Gastroesophageal sphincter (tissue), 4 donors: Measurements from ENCODE around the gene DLG4. TPM values are rescaled to one million over a fixed set of nuclear protein-coding genes. Genes with fewer than 3 reads are reported as not detected.

Experiments used
- ATAC-seq: fragments of 150-250 bp; one replicate; pipeline ENCODE4 v1.9.1; 2016; ENCODE audit warnings: mild to moderate bottlenecking, moderate library complexity
- H3K27ac ChIP-seq, 4 donors: fragments of 200-600 bp; sonication (generic) in 3 of 4; 1 replicate in 3 of 4; 2 replicates in 1 of 4; pipeline ENCODE4 v1.5.1; 2016 to 2019
- H3K27me3 ChIP-seq: fragments of 200-600 bp; sonication (generic); one replicate; pipeline ENCODE4 v1.5.1; 2019
- H3K36me3 ChIP-seq, 2 donors: fragments of 200-600 bp; sonication (generic); one replicate each; pipeline ENCODE4 v1.5.1; 2019; ENCODE audit warnings: control low read depth in 1 of 2
- H3K4me1 ChIP-seq, 3 donors: fragments of 200-600 bp; sonication (generic); 1 replicate in 2 of 3; 2 replicates in 1 of 3; pipeline ENCODE4 v1.5.1; 2016 to 2019; ENCODE audit warnings: control low read depth in 2 of 3
- H3K4me3 ChIP-seq, 2 donors: fragments of 200-600 bp; sonication (generic); one replicate each; pipeline ENCODE4 v1.5.1; 2019; ENCODE audit warnings: mild to moderate bottlenecking in 1 of 2, moderate library complexity in 1 of 2
- H3K9me3 ChIP-seq, 3 donors: fragments of 200-600 bp; sonication (generic); one replicate each; pipeline ENCODE4 v1.5.1; 2017 to 2019; ENCODE audit warnings: control low read depth in 2 of 3
- CTCF ChIP-seq, 4 experiments: fragments of 200-600 bp in 2 of 4; fragments of 450-650 bp in 2 of 4; sonication (generic) in 1 of 4; IDR thresholded peaks; one replicate each; pipeline ENCODE4 v1.5.1; 2017 to 2019; ENCODE audit warnings: antibody characterized with exemption in 4 of 4, mild to moderate bottlenecking in 2 of 4, moderate library complexity in 2 of 4
- EP300 ChIP-seq: sonication (generic); formaldehyde crosslinking; IDR thresholded peaks from one replicate; pipeline ENCODE4 v1.6.1; 2017; ENCODE audit warnings: antibody characterized with exemption, mild to moderate bottlenecking
- POLR2A ChIP-seq, 2 donors: fragments of 450-650 bp; IDR thresholded peaks; one replicate each; pipeline ENCODE4 v1.6.1; 2017; ENCODE audit warnings: antibody characterized with exemption in 2 of 2, mild to moderate bottlenecking in 2 of 2, moderate library complexity in 1 of 2
- POLR2AphosphoS5 ChIP-seq: sonication (generic); formaldehyde crosslinking; IDR thresholded peaks from one replicate; pipeline ENCODE4 v1.6.1; 2017; ENCODE audit warnings: antibody characterized with exemption
- WGBS, 2 donors: methylation state at CpG; one replicate each; pipeline ENCODE4 v1.1.5; 2018; ENCODE audit warnings: low coverage in 1 of 2; 5-methylcytosine and 5-hydroxymethylcytosine counted together
- total RNA-seq, 4 donors: library from RNA; depleted of rRNA; stranded (reverse); fragments of >200 nt; gene quantifications; one replicate each; pipeline ENCODE4 v1.1.0, GENCODE V29; 2016

The DLG4 gene
- total RNA-seq, 4 donors from 2014 or later: 14.1 to 21.7 (median 16.5) TPM

- Histone ChIP-seq H3K9me3 (no peaks in the 10 kb centered on the region), H3K27me3 (peaks cover 43% of the 10 kb centered on the region), H3K36me3 (no peaks in the 10 kb centered on the region), H3K4me3 (no peak overlapping the region), H3K27ac (no peak overlapping the region), H3K4me1 (no peaks in the 10 kb centered on the region)
- ATAC-seq: no peak
- no peak for TF ChIP-seq POLR2A (IDR thresholded peaks at IDR 0.05)
- no peak for TF ChIP-seq CTCF (IDR thresholded peaks at IDR 0.05)
- no peak for TF ChIP-seq EP300
- TF ChIP-seq POLR2AphosphoS5: no peak
- 14 to 15% methylated on average over 3 to 5 of the region's 6 CpGs for WGBS, 2 donors
These were observed 73.5 kb downstream of the DLG4 start for GRCh38 chr17:7146115-7146514.

GRCh38 chr17:7144213-7144612 lies 75.4 kb downstream of the DLG4 start:
- Histone ChIP-seq H3K27me3 (peaks cover 57% of the 10 kb centered on the region), H3K9me3 (no peaks in the 10 kb centered on the region), H3K4me1 (no peaks in the 10 kb centered on the region), H3K36me3 (no peaks in the 10 kb centered on the region), H3K27ac (no peak overlapping the region), H3K4me3 (no peak overlapping the region)
- ATAC-seq: no peak
- 50 to 66% methylated on average over 6 to 10 of the region's 11 CpGs for WGBS, 2 donors
- TF ChIP-seq CTCF (IDR thresholded peaks at IDR 0.05) (no peak), POLR2A (IDR thresholded peaks at IDR 0.05) (no peak), POLR2AphosphoS5 (no peak), EP300 (no peak)

GRCh38 chr17:7141824-7142223 lies 77.8 kb downstream of the DLG4 start:
- Histone ChIP-seq H3K27me3 (peaks cover 81% of the 10 kb centered on the region), H3K4me3 (no peak overlapping the region), H3K36me3 (no peaks in the 10 kb centered on the region), H3K4me1 (no peaks in the 10 kb centered on the region), H3K27ac (no peak overlapping the region), H3K9me3 (no peaks in the 10 kb centered on the region)
- 62% methylated on average over 6 to 10 of the region's 10 CpGs for WGBS, 2 donors
- TF ChIP-seq POLR2A (IDR thresholded peaks at IDR 0.05): no peak
- no peak for TF ChIP-seq EP300
- no peak for TF ChIP-seq POLR2AphosphoS5
- no peak for TF ChIP-seq CTCF (IDR thresholded peaks at IDR 0.05)
- ATAC-seq: no peak

- no peaks in the 10 kb centered on the region for H3K9me3 ChIP-seq
These were observed 80.2 kb downstream of the DLG4 start for GRCh38 chr17:7139400-7139799.

More at GRCh38 chr17:7139400-7139799, 80.2 kb downstream of the DLG4 start:
- no peak overlapping the region for H3K4me3 ChIP-seq
- 49 to 57% methylated on average over 3 of the region's 10 CpGs for WGBS, 2 donors
- H3K4me1 ChIP-seq: peaks cover 0 to 7% (median 0%) of the 10 kb centered on the region in 3 donors
- H3K36me3 ChIP-seq: no peaks in the 10 kb centered on the region
- H3K27ac ChIP-seq: no peak overlapping the region
- ATAC-seq: no peak
- no peak for TF ChIP-seq POLR2A (IDR thresholded peaks at IDR 0.05)
- no peak for TF ChIP-seq CTCF (IDR thresholded peaks at IDR 0.05)
- no peak for TF ChIP-seq EP300
- no peak for TF ChIP-seq POLR2AphosphoS5
- H3K27me3 ChIP-seq: peaks cover 90% of the 10 kb centered on the region
